Stimulated activated CD8-positive, alpha-beta memory T cell treated with anti-CD3 and anti-CD28 coated beads, Interleukin-12 subunit alpha, Interleukin-12 subunit beta, amount 100 ng/mL, for 4 hours (primary cell): Measurements from ENCODE around the gene HOXD3.

Experiments used
- DNase-seq: peaks from one replicate; pipeline ENCODE4 v3.0.0-alpha.2; 2020; ENCODE audit warnings: low read depth

HOXD3 gene

GRCh38 chr2:176177580-176178037 is 20.5 kb downstream of the HOXD3 start:
- DNase-seq: no peak

DNA sequence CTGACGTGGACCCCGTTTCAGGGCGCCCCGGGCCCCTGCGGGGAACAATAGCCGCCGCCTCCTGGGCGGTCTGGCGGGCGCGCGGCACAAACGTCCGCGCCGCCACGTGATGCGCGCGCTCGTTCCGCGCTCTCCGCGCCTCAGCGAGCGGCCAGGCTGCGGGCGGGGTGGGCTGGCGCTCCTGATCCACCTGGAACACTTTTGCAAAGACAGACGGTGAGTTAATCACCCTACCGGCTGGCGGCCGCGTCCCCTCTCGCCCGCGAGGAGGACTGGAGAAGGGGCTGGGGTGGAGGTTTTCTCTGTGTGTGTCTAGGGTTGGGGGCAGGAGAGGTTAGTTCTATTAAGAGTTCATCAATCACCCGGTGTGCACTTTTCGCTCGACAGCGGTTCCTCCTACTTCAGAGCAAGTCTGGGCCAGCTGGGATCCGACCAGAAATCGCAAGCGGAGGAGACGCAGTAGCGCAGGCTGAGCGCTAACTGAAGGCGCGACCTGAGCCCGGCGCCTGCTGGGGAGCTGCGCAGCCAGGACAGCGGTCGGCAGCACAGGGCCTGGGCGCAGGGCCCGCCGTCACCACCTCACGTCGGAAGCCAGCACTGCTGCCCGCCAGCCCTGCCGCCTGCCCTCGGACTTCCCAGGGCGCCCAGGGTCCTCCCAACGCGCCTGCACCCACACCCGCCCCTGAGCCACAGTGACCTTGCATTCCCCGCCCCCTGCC is 21.1 kb downstream of the HOXD3 start:
- no peak for DNase-seq

- DNase-seq: no peak
Observed at GRCh38 chr2:176178757-176179295, 21.7 kb downstream of the HOXD3 start.

- no peak for DNase-seq
Observed at GRCh38 chr2:176181551-176181950, 24.4 kb downstream of the HOXD3 start.

- DNase-seq: no peak
Observed at GRCh38 chr2:176182671-176183070, 25.6 kb downstream of the HOXD3 start.

- no peak for DNase-seq
Observed at GRCh38 chr2:176184749-176185148, 27.6 kb downstream of the HOXD3 start.

DNA sequence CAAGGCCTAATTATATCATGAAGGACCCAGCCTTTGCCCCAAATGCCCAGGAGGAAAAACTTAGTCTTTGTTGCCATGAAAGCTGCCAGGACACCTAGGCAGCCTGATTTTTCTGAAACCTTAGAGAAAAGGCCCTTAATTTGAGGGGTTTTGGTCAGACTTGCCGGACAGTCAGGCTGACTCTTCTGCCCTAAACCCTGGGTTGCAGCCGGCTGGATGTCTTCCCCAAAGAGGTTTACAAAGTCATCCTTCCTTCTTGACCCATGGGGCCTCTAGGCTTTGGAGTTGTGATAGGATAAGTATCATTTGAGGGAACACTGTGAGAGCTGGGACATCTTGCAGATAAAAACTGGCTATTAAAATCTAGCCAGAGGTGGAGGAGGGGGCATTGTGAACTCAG is 28.9 kb downstream of the HOXD3 start:
- no peak for DNase-seq

DNA sequence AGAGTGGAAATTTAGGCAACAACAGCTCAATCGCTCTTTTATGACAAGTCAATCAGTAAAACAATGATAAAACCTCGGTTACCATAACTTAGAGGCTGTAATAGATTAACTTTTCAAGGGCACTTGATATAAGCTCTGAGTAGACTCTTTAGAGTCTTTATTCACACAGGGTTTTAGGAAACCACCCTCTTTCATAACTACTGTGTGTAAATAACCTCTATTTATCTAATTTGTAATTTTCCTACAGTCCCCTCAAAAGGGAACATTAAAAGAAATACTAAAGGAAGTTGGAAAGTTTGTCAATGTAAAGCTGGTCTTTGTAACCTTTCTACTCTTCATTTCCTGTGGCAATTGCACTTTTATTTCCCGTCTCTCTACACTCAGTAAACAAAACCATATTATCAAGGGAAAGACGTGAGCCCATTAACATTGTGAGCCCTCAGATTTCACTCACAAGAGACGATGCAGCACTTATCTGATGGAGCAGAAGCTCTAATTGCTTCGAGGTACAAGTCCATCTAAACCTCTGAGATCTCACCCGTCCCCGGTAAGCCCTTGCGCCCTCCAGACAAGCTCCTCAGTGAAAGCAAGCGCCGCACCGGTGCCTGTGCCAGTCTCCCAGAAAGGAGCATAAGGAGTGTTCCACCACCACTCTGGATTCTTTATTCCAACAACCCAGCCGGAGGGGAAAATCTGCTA is 30.2 kb downstream of the HOXD3 start:
- DNase-seq: no peak

DNA sequence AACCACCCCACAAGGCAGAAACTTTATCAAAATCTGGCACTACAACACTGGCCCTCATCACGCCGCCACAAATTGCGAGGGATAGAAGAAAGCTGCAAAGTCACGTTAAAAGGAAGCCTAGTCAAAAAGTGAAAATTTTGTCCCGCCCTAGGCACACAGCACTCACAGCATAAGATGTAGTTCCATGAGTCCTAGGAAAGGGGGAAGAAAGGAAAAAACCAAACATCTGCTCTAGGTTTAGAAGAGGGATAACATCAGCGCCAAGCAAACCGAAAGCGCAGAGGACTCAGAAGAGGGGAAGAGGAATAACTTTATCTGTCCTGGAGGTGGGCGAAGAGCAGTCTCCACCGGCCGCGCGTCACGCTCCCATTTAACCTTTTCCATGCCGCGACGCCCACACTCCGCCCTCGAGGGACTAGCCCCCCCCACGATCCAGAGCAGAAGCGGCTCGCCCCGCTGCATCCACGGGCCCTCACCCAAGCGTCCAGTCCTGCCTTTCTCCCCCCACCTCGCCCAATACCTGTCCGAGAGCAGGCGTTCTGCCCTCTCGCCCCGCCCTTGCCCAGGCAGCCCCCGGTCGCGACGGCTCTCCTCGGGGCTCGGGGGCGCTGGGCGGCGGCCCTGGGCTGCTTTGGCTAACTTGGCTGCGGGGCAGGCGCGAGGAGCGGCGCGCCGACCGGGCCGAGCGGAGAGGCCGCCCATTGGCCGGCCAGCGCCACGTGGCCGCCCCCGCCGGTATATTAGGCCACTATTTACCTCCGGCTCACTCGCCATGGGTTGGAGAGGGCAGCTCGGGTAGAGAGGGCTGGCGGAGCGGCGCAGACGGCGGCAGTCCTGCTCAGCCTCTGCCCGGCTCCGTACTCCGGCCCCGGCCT is 31.0 kb downstream of the HOXD3 start, which contains the start of gene HOXD1:
TSS of gene HOXD1 (plus strand) at position 770 of the 875 bp plus-strand sequence. CDS start 134 bp downstream, outside the sequence.
- DNase-seq: no peak

GRCh38 chr2:176188774-176189680 is 31.9 kb downstream of the HOXD3 start:
- no peak for DNase-seq

DNA sequence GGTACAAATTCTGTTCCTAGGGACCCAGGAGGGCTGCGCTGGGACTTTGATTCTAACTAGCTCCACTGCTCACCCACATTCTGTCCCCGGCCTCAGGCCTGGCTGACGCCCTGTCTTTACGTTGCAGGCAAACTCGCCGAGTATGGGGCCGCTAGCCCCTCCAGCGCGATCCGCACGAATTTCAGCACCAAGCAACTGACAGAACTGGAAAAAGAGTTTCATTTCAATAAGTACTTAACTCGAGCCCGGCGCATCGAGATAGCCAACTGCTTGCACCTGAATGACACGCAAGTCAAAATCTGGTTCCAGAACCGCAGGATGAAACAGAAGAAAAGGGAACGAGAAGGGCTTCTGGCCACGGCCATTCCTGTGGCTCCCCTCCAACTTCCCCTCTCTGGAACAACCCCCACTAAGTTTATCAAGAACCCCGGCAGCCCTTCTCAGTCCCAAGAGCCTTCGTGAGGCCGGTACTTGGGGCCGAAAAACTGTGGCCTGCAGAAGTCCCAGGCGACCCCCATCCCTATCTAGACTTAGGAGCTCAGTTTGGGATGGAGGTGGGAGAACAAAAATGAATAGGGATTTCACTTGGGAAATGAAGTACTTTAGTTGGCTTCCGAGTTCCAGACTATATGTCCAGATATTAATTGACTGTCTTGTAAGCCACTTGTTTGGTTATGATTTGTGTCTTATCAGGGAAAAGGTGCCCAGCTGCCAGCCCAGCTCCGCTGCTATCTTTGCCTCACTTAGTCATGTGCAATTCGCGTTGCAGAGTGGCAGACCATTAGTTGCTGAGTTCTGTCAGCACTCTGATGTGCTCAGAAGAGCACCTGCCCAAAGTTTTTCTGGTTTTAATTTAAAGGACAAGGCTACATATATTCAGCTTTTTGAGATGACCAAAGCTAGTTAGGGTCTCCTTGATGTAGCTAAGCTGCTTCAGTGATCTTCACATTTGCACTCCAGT is 32.9 kb downstream of the HOXD3 start:
- DNase-seq: no peak

GRCh38 chr2:176192351-176192750 is 35.2 kb downstream of the HOXD3 start:
- no peak for DNase-seq

DNA sequence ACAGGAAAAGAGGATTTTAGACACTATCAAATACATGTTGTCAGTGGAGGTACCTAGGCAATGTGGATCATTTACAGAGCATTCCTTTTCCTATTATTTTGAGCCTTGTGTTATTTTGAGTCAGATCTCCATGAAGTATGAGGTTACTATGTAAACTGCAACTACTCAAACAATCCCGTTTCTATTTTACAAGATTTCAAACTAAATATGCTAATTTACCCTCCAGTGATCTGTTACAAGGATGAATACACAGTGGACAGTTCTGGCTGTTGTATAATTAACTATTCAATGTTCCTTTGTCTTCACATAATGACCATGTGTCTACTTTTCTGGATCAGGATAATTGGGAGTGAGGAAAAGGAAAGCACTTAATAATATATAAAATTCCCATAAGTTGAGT is 35.9 kb downstream of the HOXD3 start:
- no peak for DNase-seq

- DNase-seq: no peak
Observed at GRCh38 chr2:176199902-176200301, 42.8 kb downstream of the HOXD3 start.

DNA sequence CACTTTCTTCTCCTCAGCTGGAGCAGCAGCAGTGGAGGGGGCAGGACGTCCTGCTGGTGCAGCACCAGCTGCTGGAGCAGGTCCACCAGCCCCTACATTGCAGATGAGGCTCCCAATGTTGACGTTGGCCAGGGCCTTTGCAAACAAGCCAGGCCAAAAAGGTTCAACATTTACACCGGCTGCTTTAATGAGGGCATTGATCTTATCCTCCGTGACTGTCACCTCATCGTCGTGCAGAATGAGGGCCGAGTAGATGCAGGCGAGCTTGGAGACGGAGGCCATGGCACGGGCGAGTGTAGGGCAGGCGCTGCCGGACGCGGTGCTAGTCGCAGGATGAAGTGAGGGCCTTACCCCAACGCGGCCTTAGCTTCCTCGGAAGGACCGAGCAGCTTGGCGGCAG is 43.9 kb downstream of the HOXD3 start:
- DNase-seq: no peak

DNA sequence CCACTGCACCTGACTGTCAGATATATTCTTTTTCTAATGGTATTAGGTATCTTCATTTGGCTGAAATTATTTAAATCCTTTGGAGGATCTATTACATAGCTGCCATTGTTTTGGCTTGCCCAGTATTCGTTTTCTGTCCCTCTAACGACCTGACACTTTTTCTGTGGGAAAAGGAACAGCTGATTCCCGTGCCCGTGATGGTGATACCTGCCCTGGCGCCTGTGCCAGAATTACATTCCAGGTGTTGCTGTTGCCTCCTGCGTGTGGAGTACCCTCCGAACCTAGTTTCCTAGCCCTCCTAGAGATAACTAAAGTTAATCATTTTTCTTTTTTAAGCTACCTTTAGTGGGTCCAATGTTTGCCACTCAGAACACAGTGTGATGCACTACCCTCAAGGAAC is 45.4 kb downstream of the HOXD3 start:
- DNase-seq: no peak

DNA sequence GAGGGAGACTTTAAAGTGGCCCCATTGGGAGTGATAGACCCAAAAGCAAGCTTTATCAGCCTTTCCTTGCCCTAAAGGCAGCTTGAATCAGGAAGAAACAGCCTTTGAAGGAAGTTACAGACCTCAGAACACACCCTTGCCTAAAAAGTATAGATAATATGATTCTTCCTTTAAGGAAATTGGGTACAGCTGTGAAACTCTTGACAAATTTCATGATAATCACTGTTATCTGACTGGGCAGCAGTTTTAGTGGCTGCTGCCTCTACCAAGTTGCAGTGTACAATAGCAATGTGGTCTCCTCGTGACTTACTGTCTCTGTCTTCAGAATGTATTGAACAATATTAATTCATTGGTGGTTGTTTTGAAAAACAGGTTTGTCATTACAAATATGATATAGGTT is 48.0 kb downstream of the HOXD3 start:
- no peak for DNase-seq

- DNase-seq: no peak
Observed at GRCh38 chr2:176206136-176206535, 49.0 kb downstream of the HOXD3 start.

- no peak for DNase-seq
Observed at GRCh38 chr2:176206682-176207081, 49.6 kb downstream of the HOXD3 start.

DNA sequence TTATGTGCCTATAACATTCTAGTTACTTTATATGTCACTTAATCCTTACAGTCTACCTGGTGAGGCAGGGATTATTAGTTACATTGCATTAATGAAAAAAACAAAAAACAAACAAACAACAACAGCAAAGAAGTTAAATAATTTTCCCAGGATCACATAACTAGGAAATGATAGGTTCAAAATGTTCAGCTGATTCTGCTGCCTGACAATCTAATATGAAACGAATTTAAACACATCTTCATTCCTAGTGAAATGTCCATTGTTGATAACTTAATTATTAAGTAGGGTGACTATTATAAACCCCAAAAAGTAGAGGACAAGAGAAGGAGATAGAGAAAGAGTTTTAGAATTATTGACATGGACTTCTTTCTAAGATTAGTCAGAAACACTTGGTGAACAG is 54.0 kb downstream of the HOXD3 start:
- DNase-seq: no peak
